LNCaP clone FGC (cell line): ENCODE results near the gene IGFL3.

Experiments
- DNase-seq: peaks from one replicate; pipeline ENCODE4 v3.0.0-alpha.2; 2011; ENCODE audit warnings: low read depth
- H3K4me3 ChIP-seq: 2 replicates; pipeline ENCODE4 v1.5.1; 2011; ENCODE audit warnings: mild to moderate bottlenecking, low read depth, low read length, control low read depth
- CTCF ChIP-seq: IDR thresholded peaks from 2 replicates; pipeline ENCODE4 v1.5.1; 2012; ENCODE audit warnings: mild to moderate bottlenecking; ENCODE audit not compliant: control insufficient read depth, insufficient read depth; ENCODE audit errors: extremely low read depth

The IGFL3 gene

GRCh38 chr19:46150606-46151005 is 26.1 kb upstream of the IGFL3 start:
- no peak overlapping the region for H3K4me3 ChIP-seq
- no peak for DNase-seq
- TF ChIP-seq CTCF = no peak

- H3K4me3 ChIP-seq = no peak within 1 kb of the TSS
- TF ChIP-seq CTCF = no peak
- DNase-seq = no peak
These were observed 23.4 kb upstream of the IGFL3 start, which contains the start of gene IGFL2 for GRCh38 chr19:46147791-46148288. Gene IGFL2, plus strand, starts transcription at chr19:46148238. Its CDS starts 41 bp downstream, at chr19:46148279.

- TF ChIP-seq CTCF = no peak
- DNase-seq = no peak
- H3K4me3 ChIP-seq = no peak overlapping the region
These were observed 22.8 kb upstream of the IGFL3 start for GRCh38 chr19:46147166-46147740.

GRCh38 chr19:46144756-46145155 is 20.3 kb upstream of the IGFL3 start:
- no peak overlapping the region for H3K4me3 ChIP-seq

GRCh38 chr19:46142294-46142693 is 17.8 kb upstream of the IGFL3 start:
- TF ChIP-seq CTCF = no peak
- H3K4me3 ChIP-seq = no peak overlapping the region
- DNase-seq = no peak

More at GRCh38 chr19:46144756-46145155, 20.3 kb upstream of the IGFL3 start:
- DNase-seq = peak; percentile 53
- TF ChIP-seq CTCF = no peak

- DNase-seq = no peak
- no peak overlapping the region for H3K4me3 ChIP-seq
- no peak for TF ChIP-seq CTCF
These were observed 16.9 kb upstream of the IGFL3 start for GRCh38 chr19:46141421-46141820.
